BJ (cell line): ENCODE results near the gene LCORL. TPM values are rescaled to one million over a fixed set of nuclear protein-coding genes. Genes with fewer than 3 reads are reported as not detected.
"Not testable (repeated sequence)": the region's sequence is repeated elsewhere in the genome, so short reads cannot be mapped to it uniquely, and the experiment has no call there.

Source experiments
- CTCF ChIA-PET: fragments of 350-600 bp; formaldehyde crosslinking; extraction: SDS; loops from one replicate; lab custom pipeline; 2021; ENCODE audit warnings: antibody characterized with exemption, inconsistent platforms; lab: Yijun Ruan, JAX
- POLR2A ChIA-PET: fragments of 300-600 bp; sonication (Branson Sonifier 250); formaldehyde crosslinking; extraction: SDS; loops from one replicate; lab custom pipeline; 2021; ENCODE audit warnings: antibody characterized with exemption; lab: Charles Lee
- DNase-seq: peaks from one replicate; pipeline ENCODE4 v3.0.0-alpha.2; 2011; ENCODE audit warnings: low read depth
- H3K27me3 ChIP-seq: 2 replicates; pipeline ENCODE4 v1.6.0; 2011; ENCODE audit warnings: low read length; ENCODE audit not compliant: control insufficient read depth, insufficient read depth
- H3K36me3 ChIP-seq: 2 replicates; pipeline ENCODE4 v1.5.1; 2011; ENCODE audit warnings: low read length; ENCODE audit not compliant: control insufficient read depth, insufficient read depth
- H3K4me3 ChIP-seq: 2 replicates; pipeline ENCODE4 v1.5.1; 2011; ENCODE audit warnings: low read depth, mild to moderate bottlenecking, control low read depth, low read length
- polyA plus RNA-seq: library from polyadenylated mRNA; depleted of rRNA; stranded (reverse); fragments of >200 nt; gene quantifications from 2 replicates; pipeline ENCODE4 v1.2.3, GENCODE V29; 2011
- TF ChIP-seq, protein P1 (sequence below): IDR thresholded peaks from 2 replicates; pipeline ENCODE4 v1.5.1; 2011; ENCODE audit warnings: low read depth, mild to moderate bottlenecking, control low read depth, inconsistent platforms, low read length, moderate library complexity; ENCODE audit not compliant: insufficient read depth

LCORL gene
- polyA plus RNA-seq, 1 experiment, result 2.0 TPM

DNA sequence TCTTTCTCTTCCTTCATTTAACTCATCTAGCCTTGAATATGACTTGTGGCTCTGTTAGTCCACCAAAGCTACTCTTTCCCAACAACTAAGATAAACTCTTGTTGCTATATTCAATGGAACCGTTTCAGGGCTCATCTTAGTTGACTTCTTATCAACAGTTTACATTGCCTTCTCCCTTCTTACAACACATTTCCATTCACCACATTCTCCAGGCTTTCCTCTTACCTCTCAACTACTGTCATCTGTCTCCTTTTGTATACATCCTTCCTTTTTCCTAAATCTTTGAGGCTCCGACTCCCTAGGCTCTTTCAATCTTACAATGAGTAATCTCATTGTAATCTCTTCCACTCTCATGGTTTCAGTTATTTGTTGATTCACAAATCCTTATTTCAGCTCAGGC, 152.2 kb downstream of the LCORL start:
- CTCF ChIA-PET, result no interaction called here

GRCh38 chr4:17867276-17867675, 154.3 kb downstream of the LCORL start:
- POLR2A ChIA-PET, result no interaction called here
- CTCF ChIA-PET, result no interaction called here

More for the DNA sequence above, 152.2 kb downstream of the LCORL start:
- H3K4me3 ChIP-seq, result no peak overlapping the region
- POLR2A ChIA-PET, result no interaction called here
- TF ChIP-seq, protein P1, sequence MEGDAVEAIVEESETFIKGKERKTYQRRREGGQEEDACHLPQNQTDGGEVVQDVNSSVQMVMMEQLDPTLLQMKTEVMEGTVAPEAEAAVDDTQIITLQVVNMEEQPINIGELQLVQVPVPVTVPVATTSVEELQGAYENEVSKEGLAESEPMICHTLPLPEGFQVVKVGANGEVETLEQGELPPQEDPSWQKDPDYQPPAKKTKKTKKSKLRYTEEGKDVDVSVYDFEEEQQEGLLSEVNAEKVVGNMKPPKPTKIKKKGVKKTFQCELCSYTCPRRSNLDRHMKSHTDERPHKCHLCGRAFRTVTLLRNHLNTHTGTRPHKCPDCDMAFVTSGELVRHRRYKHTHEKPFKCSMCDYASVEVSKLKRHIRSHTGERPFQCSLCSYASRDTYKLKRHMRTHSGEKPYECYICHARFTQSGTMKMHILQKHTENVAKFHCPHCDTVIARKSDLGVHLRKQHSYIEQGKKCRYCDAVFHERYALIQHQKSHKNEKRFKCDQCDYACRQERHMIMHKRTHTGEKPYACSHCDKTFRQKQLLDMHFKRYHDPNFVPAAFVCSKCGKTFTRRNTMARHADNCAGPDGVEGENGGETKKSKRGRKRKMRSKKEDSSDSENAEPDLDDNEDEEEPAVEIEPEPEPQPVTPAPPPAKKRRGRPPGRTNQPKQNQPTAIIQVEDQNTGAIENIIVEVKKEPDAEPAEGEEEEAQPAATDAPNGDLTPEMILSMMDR, result no peak
- no peaks in the 10 kb centered on the region for H3K27me3 ChIP-seq
- H3K36me3 ChIP-seq, result no peaks in the 10 kb centered on the region
- DNase-seq, result no peak

DNA sequence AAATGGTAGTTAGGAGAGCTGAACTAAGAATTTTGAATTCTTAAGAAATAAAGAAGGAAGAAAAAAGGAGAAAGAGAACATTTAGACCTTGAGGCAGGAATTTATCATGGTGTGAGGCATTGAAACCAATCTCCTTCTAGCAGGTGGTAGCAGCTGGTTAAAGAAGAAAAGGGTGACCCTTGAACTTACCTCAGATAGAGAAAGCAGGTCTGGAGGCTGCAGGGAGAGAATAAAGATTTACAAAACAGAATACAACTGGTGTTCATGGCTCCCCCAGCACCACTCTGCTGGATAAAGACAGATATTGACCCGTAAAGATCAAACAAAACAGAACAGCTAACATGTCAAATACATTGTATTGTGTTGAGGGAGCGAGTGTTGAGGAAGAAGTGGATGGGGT, 154.7 kb downstream of the LCORL start:
- DNase-seq, result no peak
- H3K27me3 ChIP-seq, result no peaks in the 10 kb centered on the region
- H3K4me3 ChIP-seq, result no peak overlapping the region
- TF ChIP-seq, protein P1, result no peak
- H3K36me3 ChIP-seq, result no peaks in the 10 kb centered on the region
- ChIA-PET CTCF (no interaction called here), POLR2A (no interaction called here)

More at GRCh38 chr4:17867276-17867675, 154.3 kb downstream of the LCORL start:
- no peaks in the 10 kb centered on the region for H3K27me3 ChIP-seq
- H3K4me3 ChIP-seq, result no peak overlapping the region
- no peaks in the 10 kb centered on the region for H3K36me3 ChIP-seq
- no peak for DNase-seq
- TF ChIP-seq, protein P1, result no peak

- Histone ChIP-seq H3K4me3 (no peak overlapping the region), H3K36me3 (no peaks in the 10 kb centered on the region), H3K27me3 (no peaks in the 10 kb centered on the region)
- TF ChIP-seq, protein P1, result no peak
- ChIA-PET CTCF (no interaction called here), POLR2A (interaction anchor here (0.7 kb wide), 1 partner anchor 372 kb away, joined by 6 read pairs; no protein-coding TSS in a partner anchor)
- no peak for DNase-seq
These were observed 155.6 kb downstream of the LCORL start for GRCh38 chr4:17865866-17866363.

GRCh38 chr4:17861906-17862305, 159.6 kb downstream of the LCORL start:
- POLR2A ChIA-PET, DNase-seq, H3K4me3 ChIP-seq, CTCF ChIA-PET, H3K27me3 ChIP-seq, H3K36me3 ChIP-seq: not testable (repeated sequence)

GRCh38 chr4:17859793-17860406, 161.7 kb downstream of the LCORL start:
- Histone ChIP-seq H3K4me3 (no peak overlapping the region), H3K27me3 (no peaks in the 10 kb centered on the region), H3K36me3 (no peaks in the 10 kb centered on the region)
- ChIA-PET CTCF (no interaction called here), POLR2A (no interaction called here)
- no peak for DNase-seq
- TF ChIP-seq, protein P1, result no peak
